ENCODE data around the gene MAP10.

MAP10 gene

GRCh38 chr1:232798920-232799319 is 6.3 kb upstream of the MAP10 start:
- DNase-seq = no peak

GRCh38 chr1:232806186-232806510 is 932 bp downstream of the MAP10 start:
- no peak for DNase-seq

GRCh38 chr1:232810856-232811255 is 5.6 kb downstream of the MAP10 start:
- no peak for DNase-seq

- no peak for DNase-seq
Measured at GRCh38 chr1:232812560-232812959, 7.3 kb downstream of the MAP10 start.

GRCh38 chr1:232813097-232813496 is 7.9 kb downstream of the MAP10 start:
- no peak for DNase-seq

GRCh38 chr1:232813760-232814159 is 8.5 kb downstream of the MAP10 start:
- DNase-seq = no peak

GRCh38 chr1:232816324-232816723 is 11.1 kb downstream of the MAP10 start:
- no peak for DNase-seq

GRCh38 chr1:232818040-232818439 is 12.8 kb downstream of the MAP10 start:
- DNase-seq = no peak

GRCh38 chr1:232820431-232820830 is 15.2 kb downstream of the MAP10 start:
- no peak for DNase-seq

GRCh38 chr1:232822530-232822929 is 17.3 kb downstream of the MAP10 start:
- DNase-seq = no peak

GRCh38 chr1:232826318-232826717 is 21.1 kb downstream of the MAP10 start:
- DNase-seq = no peak

GRCh38 chr1:232830661-232831060 is 25.4 kb downstream of the MAP10 start:
- DNase-seq = no peak

- DNase-seq = no peak
Measured at GRCh38 chr1:232831895-232832294, 26.7 kb downstream of the MAP10 start.

GRCh38 chr1:232834066-232834465 is 28.9 kb downstream of the MAP10 start:
- no peak for DNase-seq

- no peak for DNase-seq
Measured at GRCh38 chr1:232835166-232835565, 29.9 kb downstream of the MAP10 start.

- DNase-seq = no peak
Measured at GRCh38 chr1:232837087-232837486, 31.9 kb downstream of the MAP10 start.

GRCh38 chr1:232841823-232842565 is 36.8 kb downstream of the MAP10 start:
- no peak for DNase-seq

GRCh38 chr1:232844791-232845190 is 39.6 kb downstream of the MAP10 start:
- DNase-seq = no peak

- DNase-seq = no peak
Measured at GRCh38 chr1:232845406-232845955, 40.3 kb downstream of the MAP10 start.

- DNase-seq = no peak
Measured at GRCh38 chr1:232851532-232851931, 46.3 kb downstream of the MAP10 start.

GRCh38 chr1:232853994-232854797 is 49.0 kb downstream of the MAP10 start:
- DNase-seq = no peak

- DNase-seq = no peak
Measured at GRCh38 chr1:232854798-232855159, 49.6 kb downstream of the MAP10 start.

GRCh38 chr1:232856541-232856940 is 51.3 kb downstream of the MAP10 start:
- no peak for DNase-seq
